PC-9 (cell line): Measurements from ENCODE around the gene NACC2. TPM values are rescaled to one million over a fixed set of nuclear protein-coding genes. Genes with fewer than 3 reads are reported as not detected.

Experiments used
- BruUV-seq: library from RNA; stranded (reverse); fragments of 400-500 nt; replicated peaks from 2 replicates; lab custom pipeline; 2021; lab: Mats Ljungman, UMichigan
- CTCF ChIA-PET: fragments of 300-600 bp; sonication (Branson Sonifier 250); formaldehyde crosslinking; loops from one replicate; lab custom pipeline; 2022; ENCODE audit warnings: antibody characterized with exemption; lab: Charles Lee
- POLR2A ChIA-PET: fragments of 300-600 bp; sonication (Branson Sonifier 250); formaldehyde crosslinking; loops from one replicate; lab custom pipeline; 2022; ENCODE audit warnings: antibody characterized with exemption; ENCODE audit not compliant: unreplicated experiment; lab: Charles Lee
- DNase-seq, 2 experiments: peaks; one replicate each; pipeline versions ENCODE4 v3.0.0 to v3.0.0-alpha.2; 2015 to 2022; ENCODE audit warnings: mixed read lengths in 1 of 2
- H2AFZ ChIP-seq: fragments of 200-600 bp; sonication (generic); 2 replicates; pipeline ENCODE4 v1.8.1; 2017; ENCODE audit warnings: antibody characterized with exemption
- H3F3A ChIP-seq: fragments of 200-600 bp; sonication (generic); 2 replicates; pipeline ENCODE4 v1.8.1; 2017; ENCODE audit warnings: antibody characterized with exemption, mild to moderate bottlenecking, low read depth; ENCODE audit not compliant: insufficient read depth
- H3K27ac ChIP-seq: fragments of 200-600 bp; sonication (generic); 2 replicates; pipeline ENCODE4 v1.6.1; 2016; ENCODE audit warnings: mixed run types
- H3K27me3 ChIP-seq: fragments of 200-600 bp; sonication (generic); 2 replicates; pipeline ENCODE4 v1.6.1; 2016; ENCODE audit warnings: low read depth, mixed run types; ENCODE audit not compliant: insufficient read depth
- H3K36me3 ChIP-seq: fragments of 200-600 bp; sonication (generic); 2 replicates; pipeline ENCODE4 v1.6.1; 2016; ENCODE audit warnings: low read depth, mixed run types
- H3K4me1 ChIP-seq: fragments of 200-600 bp; sonication (generic); replicated peaks from 2 replicates; pipeline ENCODE4 v1.6.1; 2016; ENCODE audit warnings: mixed run types; ENCODE audit not compliant: insufficient read depth
- H3K4me2 ChIP-seq: fragments of 200-600 bp; sonication (generic); 2 replicates; pipeline ENCODE4 v1.6.1; 2017; ENCODE audit warnings: mixed run types
- H3K4me3 ChIP-seq: fragments of 200-600 bp; sonication (generic); 2 replicates; pipeline ENCODE4 v1.6.1; 2016; ENCODE audit warnings: mixed run types
- H3K79me2 ChIP-seq: fragments of 200-600 bp; sonication (generic); 2 replicates; pipeline ENCODE4 v1.6.1; 2017; ENCODE audit warnings: low read depth, mixed run types
- H3K9me2 ChIP-seq: fragments of 200-600 bp; sonication (generic); 2 replicates; pipeline ENCODE4 v1.8.1; 2017; ENCODE audit warnings: mild to moderate bottlenecking; ENCODE audit not compliant: insufficient read depth
- H3K9me3 ChIP-seq: fragments of 200-600 bp; sonication (generic); 2 replicates; pipeline ENCODE4 v1.8.1; 2016; ENCODE audit warnings: low read depth; ENCODE audit not compliant: insufficient read depth
- H4K20me1 ChIP-seq: fragments of 200-600 bp; sonication (generic); 2 replicates; pipeline ENCODE4 v1.8.1; 2017; ENCODE audit not compliant: insufficient read depth
- EZH2 ChIP-seq: fragments of 200-600 bp; sonication (generic); IDR thresholded peaks from 2 replicates; pipeline ENCODE4 v1.8.0; 2017; ENCODE audit warnings: antibody characterized with exemption, low read depth
- intact Hi-C: fragments of 100-400 bp; cut with micrococcal nuclease; formaldehyde crosslinking; loops from one replicate; pipeline ENCODE4 v1.10.0; 2022; ENCODE audit not compliant: unreplicated experiment
- total RNA-seq: library from RNA; stranded (reverse); gene quantifications from 2 replicates; pipeline ENCODE4 v1.2.3, GENCODE V29; 2021
- TF ChIP-seq, protein P1 (sequence below): fragments of 200-600 bp; sonication (generic); conservative IDR thresholded peaks from 2 replicates; pipeline ENCODE4 v1.6.1; 2017; ENCODE audit warnings: mixed run types, antibody characterized with exemption, mild to moderate bottlenecking, moderate library complexity

NACC2 gene
- total RNA-seq, 1 experiment from 2014 or later = 22.4 TPM

DNA sequence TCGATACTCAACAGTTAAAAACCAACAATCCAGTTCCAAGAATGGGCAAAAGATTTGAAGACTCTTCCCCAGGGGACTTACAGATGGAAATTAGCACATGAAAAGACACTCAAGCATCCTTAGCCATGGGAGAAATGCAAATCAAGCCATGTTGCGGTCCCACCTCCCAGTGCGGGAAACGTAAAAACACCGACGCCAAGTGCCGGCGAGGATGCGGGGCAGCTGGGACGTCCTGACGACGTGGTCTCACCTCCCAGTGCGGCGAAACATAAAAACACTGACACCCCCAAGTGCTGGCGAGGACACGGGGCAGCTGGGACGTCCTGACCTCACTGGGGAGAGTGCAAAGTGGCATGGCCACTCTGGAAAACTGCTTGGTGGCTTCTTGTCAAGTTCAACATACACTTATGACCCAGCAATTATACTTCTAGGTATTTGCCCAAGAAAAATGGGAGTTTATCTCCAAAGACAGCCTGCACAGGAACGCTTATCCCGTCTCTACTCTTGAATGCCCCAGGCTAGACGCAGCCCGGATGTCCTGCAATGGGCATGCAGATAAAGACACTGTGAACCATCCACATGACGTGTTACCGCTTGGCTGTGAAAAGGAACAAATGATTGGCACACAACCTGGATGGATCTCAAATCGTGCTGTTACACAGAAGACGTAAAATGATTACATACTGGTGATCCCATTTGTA, 73.8 kb downstream of the NACC2 start:
- Histone ChIP-seq H2AFZ (no peak overlapping the region), H3K4me2 (no peak overlapping the region), H4K20me1 (peaks cover 12% of the 10 kb centered on the region), H3K36me3 (no peaks in the 10 kb centered on the region), H3K27me3 (no peaks in the 10 kb centered on the region), H3K4me3 (no peak overlapping the region), H3F3A (no peaks in the 10 kb centered on the region), H3K79me2 (no peaks in the 10 kb centered on the region), H3K9me2 (no peaks in the 10 kb centered on the region), H3K4me1 (no peaks in the 10 kb centered on the region), H3K9me3 (no peaks in the 10 kb centered on the region), H3K27ac (no peak overlapping the region)
- TF ChIP-seq EZH2 = no peak
- TF ChIP-seq, protein P1, sequence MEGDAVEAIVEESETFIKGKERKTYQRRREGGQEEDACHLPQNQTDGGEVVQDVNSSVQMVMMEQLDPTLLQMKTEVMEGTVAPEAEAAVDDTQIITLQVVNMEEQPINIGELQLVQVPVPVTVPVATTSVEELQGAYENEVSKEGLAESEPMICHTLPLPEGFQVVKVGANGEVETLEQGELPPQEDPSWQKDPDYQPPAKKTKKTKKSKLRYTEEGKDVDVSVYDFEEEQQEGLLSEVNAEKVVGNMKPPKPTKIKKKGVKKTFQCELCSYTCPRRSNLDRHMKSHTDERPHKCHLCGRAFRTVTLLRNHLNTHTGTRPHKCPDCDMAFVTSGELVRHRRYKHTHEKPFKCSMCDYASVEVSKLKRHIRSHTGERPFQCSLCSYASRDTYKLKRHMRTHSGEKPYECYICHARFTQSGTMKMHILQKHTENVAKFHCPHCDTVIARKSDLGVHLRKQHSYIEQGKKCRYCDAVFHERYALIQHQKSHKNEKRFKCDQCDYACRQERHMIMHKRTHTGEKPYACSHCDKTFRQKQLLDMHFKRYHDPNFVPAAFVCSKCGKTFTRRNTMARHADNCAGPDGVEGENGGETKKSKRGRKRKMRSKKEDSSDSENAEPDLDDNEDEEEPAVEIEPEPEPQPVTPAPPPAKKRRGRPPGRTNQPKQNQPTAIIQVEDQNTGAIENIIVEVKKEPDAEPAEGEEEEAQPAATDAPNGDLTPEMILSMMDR = no peak
- ChIA-PET POLR2A (no interaction called here), CTCF (interaction anchor here (0.6 kb wide), 1 partner anchor 1652 kb away, joined by 4 read pairs; no protein-coding TSS in a partner anchor)
- BruUV-seq = no TSS peak
- intact Hi-C loops = no loop called here
- DNase-seq = no peak

DNA sequence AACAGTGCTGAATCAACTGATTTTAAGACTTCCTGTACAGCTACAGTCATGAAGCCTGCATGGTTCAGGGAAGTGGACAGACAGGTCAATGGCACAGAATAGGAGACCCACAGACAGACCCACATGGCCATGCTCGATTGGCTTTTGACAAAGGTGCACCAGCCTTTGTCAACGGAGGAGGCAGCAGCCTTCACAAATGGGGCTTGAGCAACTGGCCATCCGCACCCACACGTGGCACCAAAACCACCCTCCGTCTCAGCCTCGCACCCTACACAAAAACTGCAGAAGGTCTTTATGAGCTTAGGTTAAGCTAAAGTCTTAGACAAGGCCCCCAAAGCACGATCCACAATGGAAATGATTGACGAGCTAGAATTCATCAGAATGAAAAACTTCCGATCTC, 74.4 kb downstream of the NACC2 start:
- no peaks in the 10 kb centered on the region for H3K36me3 ChIP-seq
- CTCF ChIA-PET = interaction anchor here (0.6 kb wide), 1 partner anchor 1652 kb away, joined by 4 read pairs; no protein-coding TSS in a partner anchor
- no peaks in the 10 kb centered on the region for H3K27me3 ChIP-seq
- no peaks in the 10 kb centered on the region for H3K9me3 ChIP-seq
- no peak overlapping the region for H3K4me2 ChIP-seq
- no peaks in the 10 kb centered on the region for H3F3A ChIP-seq
- DNase-seq = no peak
- no peaks in the 10 kb centered on the region for H3K9me2 ChIP-seq
- no peak overlapping the region for H3K4me3 ChIP-seq
- H4K20me1 ChIP-seq = peaks cover 18% of the 10 kb centered on the region
- BruUV-seq = no TSS peak
- intact Hi-C loops = no loop called here
- no peak overlapping the region for H2AFZ ChIP-seq
- POLR2A ChIA-PET = no interaction called here
- H3K4me1 ChIP-seq = no peaks in the 10 kb centered on the region
- H3K27ac ChIP-seq = no peak overlapping the region
- H3K79me2 ChIP-seq = no peaks in the 10 kb centered on the region
- no peak for TF ChIP-seq EZH2
- TF ChIP-seq, protein P1 = no peak

DNA sequence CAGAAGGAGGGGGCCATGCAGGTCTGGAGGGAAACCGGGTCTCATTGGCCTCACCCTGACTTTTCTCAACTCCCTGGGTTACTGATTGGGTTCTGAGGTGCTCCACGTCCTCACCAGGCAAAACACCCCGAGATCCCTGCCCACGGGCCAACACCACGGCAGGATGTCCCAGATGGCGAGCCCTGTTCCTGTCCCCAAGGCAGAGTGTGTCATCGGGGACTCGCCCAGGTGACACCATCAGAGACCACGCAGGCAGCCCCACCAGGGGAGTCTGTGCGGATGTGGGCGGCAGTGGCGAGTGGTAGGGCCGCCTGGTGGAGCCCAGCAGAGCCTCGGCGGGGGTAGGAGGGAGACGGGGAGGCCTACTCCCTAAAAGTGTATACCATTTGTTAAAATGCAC, 74.9 kb downstream of the NACC2 start:
- no peak for TF ChIP-seq EZH2
- TF ChIP-seq, protein P1 = no peak
- CTCF ChIA-PET = interaction anchor here (0.6 kb wide), 1 partner anchor 1653 kb away, joined by 4 read pairs; no protein-coding TSS in a partner anchor
- H3F3A ChIP-seq = no peaks in the 10 kb centered on the region

More for the DNA sequence above, 74.9 kb downstream of the NACC2 start:
- peaks cover 20% of the 10 kb centered on the region for H4K20me1 ChIP-seq
- H3K36me3 ChIP-seq = no peaks in the 10 kb centered on the region
- no peak overlapping the region for H2AFZ ChIP-seq
- H3K4me1 ChIP-seq = no peaks in the 10 kb centered on the region
- H3K27me3 ChIP-seq = no peaks in the 10 kb centered on the region
- POLR2A ChIA-PET = no interaction called here
- intact Hi-C loops = no loop called here
- no peak overlapping the region for H3K27ac ChIP-seq
- no peak overlapping the region for H3K4me2 ChIP-seq
- DNase-seq = no peak
- no peaks in the 10 kb centered on the region for H3K9me2 ChIP-seq
- no peaks in the 10 kb centered on the region for H3K9me3 ChIP-seq
- H3K79me2 ChIP-seq = no peaks in the 10 kb centered on the region
- BruUV-seq = no TSS peak
- no peak overlapping the region for H3K4me3 ChIP-seq
